ENCODE measurements around the gene ACSL6.

ACSL6 gene

DNA sequence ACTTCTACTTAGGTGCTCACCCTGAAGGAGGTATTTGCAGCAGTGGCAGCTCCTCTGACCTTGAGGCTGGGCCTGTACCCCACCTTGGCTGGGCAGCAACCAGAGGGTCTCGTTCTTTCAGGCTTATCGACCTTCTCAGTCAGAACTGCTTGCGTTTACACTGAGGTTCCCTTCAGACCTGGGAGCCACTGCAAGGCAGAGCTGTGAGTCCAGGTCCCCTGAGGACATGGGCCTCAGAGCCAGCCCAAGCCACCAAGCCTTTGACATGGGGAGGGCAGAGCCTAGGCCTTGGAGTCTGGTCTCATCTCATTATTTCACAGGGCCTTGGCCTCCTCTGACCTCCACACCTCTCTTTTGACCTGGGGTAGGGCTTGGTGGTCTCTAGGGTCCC, 13.7 kb downstream of the ACSL6 start:
- FAIRE-seq: no peak
- no peak for TF ChIP-seq POU2F2 (IDR thresholded peaks at IDR 0.05; ENCODE audit: low read depth, low read length)
- TF ChIP-seq TAF1 (IDR thresholded peaks at IDR 0.05; ENCODE audit: low read depth, low read length): no peak
- no peak for DNase-seq (ENCODE audit: insufficient read length, low spot score)

DNA sequence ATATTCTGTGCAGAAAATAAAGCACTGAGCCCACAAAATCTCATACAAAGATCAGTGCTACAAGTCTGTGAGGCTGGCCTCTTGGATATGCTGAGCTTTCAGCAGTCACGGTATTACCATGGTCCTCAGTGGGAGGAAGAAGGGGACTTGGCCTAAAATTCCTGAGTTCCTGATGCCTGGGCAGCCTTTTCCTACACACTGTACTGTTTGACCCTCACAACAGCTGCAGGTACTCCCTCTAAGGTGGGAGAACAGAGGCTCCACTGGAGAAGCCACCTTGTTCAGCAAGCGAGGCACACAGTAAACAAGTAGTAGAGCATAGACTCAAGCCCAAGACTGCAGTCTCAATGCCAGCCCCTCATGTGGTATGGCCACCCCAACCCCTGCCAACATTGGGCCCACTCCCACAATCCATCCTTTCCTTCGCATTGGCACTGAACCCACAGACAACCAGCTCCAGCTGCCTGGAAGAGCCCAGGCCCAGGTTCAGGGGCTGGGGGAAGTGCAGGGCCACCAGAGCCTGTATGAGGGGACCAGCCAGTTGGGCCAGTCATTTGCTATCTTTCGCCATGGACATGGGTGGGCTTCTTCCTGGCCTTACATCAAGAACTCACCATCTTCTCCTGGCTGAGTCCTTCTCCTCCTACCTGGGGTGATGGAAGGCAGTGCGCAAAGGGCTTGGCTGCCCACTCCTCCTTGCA, 14.3 kb downstream of the ACSL6 start:
- FAIRE-seq (no peak), DNase-seq (ENCODE audit: insufficient read length, low spot score) (no peak)
- TF ChIP-seq TAF1 (IDR thresholded peaks at IDR 0.05; ENCODE audit: low read depth, low read length) (no peak), POU2F2 (IDR thresholded peaks at IDR 0.05; ENCODE audit: low read depth, low read length) (no peak), SPI1 (IDR thresholded peaks at IDR 0.05; ENCODE audit: low read depth, low read length) (no peak), PAX5 (IDR thresholded peaks at IDR 0.05; ENCODE audit: insufficient read depth, low read length, severe bottlenecking) (no peak), POLR2AphosphoS5 (IDR thresholded peaks at IDR 0.05; ENCODE audit: low read depth, low read length) (no peak), POLR2A (IDR thresholded peaks at IDR 0.05; ENCODE audit: low read depth, low read length) (no peak)

DNA sequence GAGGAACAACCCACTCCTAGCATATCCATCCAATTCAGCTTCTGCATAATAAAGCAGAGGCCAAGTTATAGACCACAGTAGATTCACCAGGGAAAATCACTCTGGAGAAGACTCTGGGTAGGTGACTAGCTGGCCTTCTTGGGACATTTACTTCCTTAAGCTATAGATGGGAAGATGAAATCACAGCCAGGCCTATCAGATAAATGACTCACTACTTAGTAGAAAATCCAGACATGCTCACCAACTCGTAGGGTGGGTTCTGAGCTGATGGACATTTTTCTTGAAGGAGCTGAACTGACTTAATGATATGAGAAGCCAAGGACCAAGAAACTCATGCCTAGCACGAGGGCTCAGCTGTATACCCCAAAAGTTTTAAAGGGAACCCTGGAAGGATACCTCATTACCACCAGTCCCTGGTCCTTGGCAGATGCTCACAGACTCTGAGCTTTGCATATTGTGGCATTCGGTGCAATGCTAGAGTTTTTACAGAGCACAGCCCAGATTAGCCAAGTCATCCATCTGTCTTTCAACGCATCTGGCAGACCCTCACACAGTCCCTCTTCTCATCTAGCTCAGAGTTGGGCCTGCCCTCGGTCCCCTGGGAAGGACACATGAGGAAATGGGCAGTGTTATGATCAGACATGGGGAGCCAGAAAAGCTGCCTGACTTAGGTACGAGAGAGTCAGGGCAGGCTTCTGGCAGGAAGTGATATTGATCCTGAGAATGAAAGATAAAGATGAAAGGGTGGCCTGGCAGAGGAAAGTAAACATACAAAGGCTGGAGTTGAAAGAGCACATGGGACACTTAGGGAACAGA, 15.0 kb downstream of the ACSL6 start:
- DNase-seq (ENCODE audit: insufficient read length, low spot score): no peak
- no peak for TF ChIP-seq TAF1 (IDR thresholded peaks at IDR 0.05; ENCODE audit: low read depth, low read length)
- TF ChIP-seq POLR2AphosphoS5 (IDR thresholded peaks at IDR 0.05; ENCODE audit: low read depth, low read length): no peak
- TF ChIP-seq SPI1 (IDR thresholded peaks at IDR 0.05; ENCODE audit: low read depth, low read length): no peak
- no peak for TF ChIP-seq POLR2A (IDR thresholded peaks at IDR 0.05; ENCODE audit: low read depth, low read length)
- no peak for FAIRE-seq

DNA sequence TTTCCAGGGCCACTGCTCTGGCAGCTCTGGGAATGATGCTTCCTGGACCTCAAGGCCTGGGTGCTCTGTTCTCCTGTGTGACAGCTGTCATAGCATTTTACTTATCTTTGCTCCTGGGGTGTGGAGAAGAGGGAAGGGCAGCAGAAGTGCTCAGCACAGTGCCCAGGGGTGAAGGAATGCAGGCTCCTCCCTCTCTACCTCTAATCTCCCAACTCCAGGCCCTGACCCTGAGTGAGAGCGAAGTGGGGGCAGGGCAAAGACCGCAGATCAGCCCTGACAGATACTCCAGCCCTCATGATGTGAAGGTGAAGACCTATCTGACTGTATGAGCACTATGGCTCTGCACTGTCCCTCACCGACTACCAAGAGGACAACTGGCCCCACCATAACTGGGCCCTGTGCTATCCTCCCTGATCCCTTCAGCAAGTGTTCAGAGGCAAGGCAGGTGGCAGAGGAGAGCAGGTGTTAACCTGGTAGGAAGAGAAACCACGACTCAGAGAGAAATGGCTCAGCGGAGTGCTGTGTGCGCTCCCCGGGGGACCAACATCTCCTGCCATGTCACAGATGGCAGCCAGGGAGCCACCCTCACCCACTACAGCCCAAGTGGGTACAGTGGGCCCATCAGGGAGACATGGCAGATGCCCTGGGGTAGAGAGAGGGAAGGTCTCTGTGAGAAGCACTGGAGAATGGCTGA, 16.8 kb downstream of the ACSL6 start:
- FAIRE-seq: no peak
- no peak for DNase-seq (ENCODE audit: insufficient read length, low spot score)
- TF ChIP-seq SPI1 (IDR thresholded peaks at IDR 0.05; ENCODE audit: low read depth, low read length): no peak
- no peak for TF ChIP-seq PAX5 (IDR thresholded peaks at IDR 0.05; ENCODE audit: insufficient read depth, low read length, severe bottlenecking)

DNA sequence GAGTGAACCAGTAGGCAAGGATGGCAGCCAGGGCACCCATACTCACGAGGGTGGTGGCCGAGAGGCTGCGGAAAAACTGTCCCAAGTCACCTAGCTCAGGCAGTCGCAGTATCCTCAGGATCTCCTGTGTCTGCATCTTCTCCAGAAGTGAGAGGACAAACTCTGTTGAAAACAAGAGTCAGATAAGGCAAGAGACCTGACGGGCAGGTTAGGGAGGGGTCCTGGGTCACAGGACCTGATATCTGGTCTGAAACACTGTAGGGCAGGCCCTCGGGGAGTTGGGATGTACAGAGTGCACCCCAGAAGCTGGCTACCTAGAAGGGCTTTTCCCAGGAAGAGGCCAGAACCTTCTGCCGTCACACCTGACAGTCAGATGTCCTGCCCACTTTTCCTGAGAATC, 17.4 kb downstream of the ACSL6 start:
- FAIRE-seq (no peak), DNase-seq (ENCODE audit: insufficient read length, low spot score) (no peak)
- TF ChIP-seq POLR2A (IDR thresholded peaks at IDR 0.05; ENCODE audit: low read depth, low read length) (no peak), SPI1 (IDR thresholded peaks at IDR 0.05; ENCODE audit: low read depth, low read length) (no peak), TAF1 (IDR thresholded peaks at IDR 0.05; ENCODE audit: low read depth, low read length) (no peak), POLR2AphosphoS5 (IDR thresholded peaks at IDR 0.05; ENCODE audit: low read depth, low read length) (no peak), PAX5 (IDR thresholded peaks at IDR 0.05; ENCODE audit: insufficient read depth, low read length, severe bottlenecking) (no peak), POU2F2 (IDR thresholded peaks at IDR 0.05; ENCODE audit: low read depth, low read length) (no peak)

DNA sequence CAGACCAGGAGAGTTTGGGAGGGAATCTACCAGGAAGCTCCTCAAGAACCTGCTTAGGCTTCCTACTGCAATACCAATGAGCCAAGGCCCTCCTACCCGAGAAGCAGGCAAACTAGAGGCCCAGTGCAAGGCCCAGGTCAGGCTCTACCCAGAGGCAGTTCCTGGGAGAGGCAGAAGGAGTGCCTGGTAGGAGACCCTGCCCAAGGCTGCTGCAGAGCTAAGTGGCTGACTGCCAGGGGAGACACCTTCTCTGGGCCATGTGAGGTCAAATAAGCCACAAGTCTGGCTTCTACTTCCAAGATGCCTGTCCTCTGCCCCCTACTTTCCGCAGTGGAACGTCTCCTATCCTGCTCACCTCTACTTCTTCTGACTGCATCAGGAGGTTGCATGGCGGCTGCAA, 17.8 kb downstream of the ACSL6 start:
- FAIRE-seq: no peak
- no peak for TF ChIP-seq POU2F2 (IDR thresholded peaks at IDR 0.05; ENCODE audit: low read depth, low read length)
- TF ChIP-seq SPI1 (IDR thresholded peaks at IDR 0.05; ENCODE audit: low read depth, low read length): no peak
- no peak for TF ChIP-seq POLR2A (IDR thresholded peaks at IDR 0.05; ENCODE audit: low read depth, low read length)
- TF ChIP-seq POLR2AphosphoS5 (IDR thresholded peaks at IDR 0.05; ENCODE audit: low read depth, low read length): no peak
- TF ChIP-seq PAX5 (IDR thresholded peaks at IDR 0.05; ENCODE audit: insufficient read depth, low read length, severe bottlenecking): no peak
- no peak for TF ChIP-seq TAF1 (IDR thresholded peaks at IDR 0.05; ENCODE audit: low read depth, low read length)
- no peak for DNase-seq (ENCODE audit: insufficient read length, low spot score)

DNA sequence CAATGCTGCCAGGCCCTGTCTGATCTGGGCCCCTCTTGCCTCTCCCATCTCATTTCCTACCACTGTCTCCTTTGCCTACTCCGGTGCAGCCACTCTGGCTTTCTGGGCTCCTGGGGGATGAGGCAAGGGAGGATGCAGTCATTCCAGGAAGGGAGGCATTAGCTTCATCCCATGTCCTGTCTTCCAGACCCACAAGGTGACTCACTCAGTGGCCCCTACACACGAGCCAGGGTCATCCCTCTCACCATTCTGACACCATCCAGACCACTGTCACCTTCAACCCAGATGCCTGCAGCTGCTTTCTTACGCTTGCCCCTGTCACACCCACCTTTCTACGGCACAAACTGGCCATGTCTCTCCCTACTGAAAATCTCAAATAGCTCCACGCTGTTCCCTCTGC, 19.1 kb downstream of the ACSL6 start:
- FAIRE-seq: no peak
- TF ChIP-seq POLR2AphosphoS5 (IDR thresholded peaks at IDR 0.05; ENCODE audit: low read depth, low read length): no peak
- DNase-seq (ENCODE audit: insufficient read length, low spot score): no peak

DNA sequence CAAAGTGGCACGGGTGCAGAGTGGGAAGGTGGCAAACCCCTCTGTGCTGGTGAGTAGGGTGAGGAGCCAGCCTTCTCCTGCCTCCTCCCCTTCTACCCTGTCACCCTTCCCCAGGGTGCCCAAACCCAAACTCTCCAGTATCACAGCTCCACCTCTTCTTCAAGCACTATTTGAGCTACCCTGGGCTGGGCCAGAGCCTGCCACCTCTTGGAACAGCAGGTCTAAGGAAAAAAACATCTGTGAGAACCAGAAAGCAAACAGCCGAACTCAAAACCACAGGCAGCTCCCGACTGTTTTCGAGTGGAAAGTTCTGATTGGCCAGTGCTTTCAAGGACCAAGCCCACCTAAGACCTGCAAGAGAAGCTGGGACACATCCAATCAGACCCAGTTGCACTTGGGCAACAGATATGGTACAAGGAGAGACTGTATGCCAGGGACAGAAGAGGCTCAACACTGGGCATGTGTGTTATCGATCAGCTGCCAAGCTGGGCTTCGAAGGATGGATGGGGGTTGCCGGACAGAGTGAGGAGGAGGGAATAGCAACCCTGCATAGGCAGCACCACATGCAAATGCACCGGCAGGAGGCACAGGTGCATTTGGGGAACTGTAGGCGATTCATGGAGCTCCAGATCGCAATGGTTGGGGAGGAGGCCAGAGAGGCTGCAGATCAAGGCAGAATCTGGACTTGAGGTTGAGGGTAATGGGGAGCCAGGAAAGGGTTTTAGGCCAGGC, 19.7 kb downstream of the ACSL6 start:
- no peak for FAIRE-seq
- TF ChIP-seq SPI1 (IDR thresholded peaks at IDR 0.05; ENCODE audit: low read depth, low read length) (no peak), POLR2AphosphoS5 (IDR thresholded peaks at IDR 0.05; ENCODE audit: low read depth, low read length) (no peak), PAX5 (IDR thresholded peaks at IDR 0.05; ENCODE audit: insufficient read depth, low read length, severe bottlenecking) (no peak), POLR2A (IDR thresholded peaks at IDR 0.05; ENCODE audit: low read depth, low read length) (no peak), POU2F2 (IDR thresholded peaks at IDR 0.05; ENCODE audit: low read depth, low read length) (no peak), TAF1 (IDR thresholded peaks at IDR 0.05; ENCODE audit: low read depth, low read length) (no peak)
- no peak for DNase-seq (ENCODE audit: insufficient read length, low spot score)

DNA sequence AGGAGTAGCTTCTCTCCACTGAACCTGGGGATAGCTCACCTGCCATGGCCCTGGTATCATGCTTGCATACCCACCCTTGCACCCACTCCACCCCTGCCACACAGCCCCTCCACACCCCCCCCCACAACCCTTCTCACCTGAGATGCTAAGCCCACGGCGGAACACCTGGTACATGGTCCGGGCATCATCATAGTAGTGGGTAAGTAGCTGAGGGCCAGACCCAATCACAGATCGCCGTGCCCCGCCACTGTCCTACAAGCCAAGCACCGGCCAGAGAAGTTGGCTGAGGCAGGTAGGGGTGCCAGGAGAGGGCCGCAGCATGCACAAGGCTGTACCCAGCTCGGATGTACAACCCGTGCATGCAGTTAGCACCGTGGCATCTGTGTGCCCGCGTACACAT, 20.7 kb downstream of the ACSL6 start:
- TF ChIP-seq POLR2A (IDR thresholded peaks at IDR 0.05; ENCODE audit: low read depth, low read length) (no peak), POLR2AphosphoS5 (IDR thresholded peaks at IDR 0.05; ENCODE audit: low read depth, low read length) (no peak), PAX5 (IDR thresholded peaks at IDR 0.05; ENCODE audit: insufficient read depth, low read length, severe bottlenecking) (no peak), POU2F2 (IDR thresholded peaks at IDR 0.05; ENCODE audit: low read depth, low read length) (no peak), SPI1 (IDR thresholded peaks at IDR 0.05; ENCODE audit: low read depth, low read length) (no peak), TAF1 (IDR thresholded peaks at IDR 0.05; ENCODE audit: low read depth, low read length) (no peak)
- FAIRE-seq (peak; percentile 41), DNase-seq (ENCODE audit: insufficient read length, low spot score) (no peak)
